Ramos (cell line): Measurements from ENCODE around the gene THADA.
"Not testable (repeated sequence)": the region's sequence is repeated elsewhere in the genome, so short reads cannot be mapped to it uniquely, and the experiment has no call there.

Experiments used
- in situ Hi-C: fragments of 300-500 bp; cut with MboI; formaldehyde crosslinking; loops from one replicate; pipeline ENCODE4 v1.14.3; 2022; ENCODE audit warnings: low sequenced_read_pairs; ENCODE audit not compliant: unreplicated experiment

The THADA gene

GRCh38 chr2:43314299-43314927 lies 281.4 kb downstream of the THADA start:
- in situ Hi-C loops = no loop called here

DNA sequence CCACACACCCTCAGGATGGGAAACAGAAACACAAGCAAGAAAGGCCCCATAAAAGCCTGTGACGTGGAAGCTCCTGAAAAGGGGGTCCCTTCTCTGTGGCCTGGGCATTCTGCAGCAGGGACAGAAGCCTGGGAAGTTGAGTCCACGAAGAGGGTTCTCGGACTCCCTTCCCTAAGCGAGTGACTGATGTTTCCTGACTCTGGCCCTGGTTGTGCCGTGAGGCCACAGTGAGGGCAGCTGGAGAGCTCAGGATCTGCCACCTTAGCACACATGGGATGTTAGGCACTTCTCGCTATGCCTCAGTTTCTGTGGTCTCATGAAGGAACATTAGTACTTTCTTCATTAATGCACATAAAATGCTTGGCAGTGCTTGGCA lies 282.2 kb downstream of the THADA start:
- in situ Hi-C loops = no loop called here

GRCh38 chr2:43312755-43313641 lies 282.8 kb downstream of the THADA start:
- in situ Hi-C loops = no loop called here

DNA sequence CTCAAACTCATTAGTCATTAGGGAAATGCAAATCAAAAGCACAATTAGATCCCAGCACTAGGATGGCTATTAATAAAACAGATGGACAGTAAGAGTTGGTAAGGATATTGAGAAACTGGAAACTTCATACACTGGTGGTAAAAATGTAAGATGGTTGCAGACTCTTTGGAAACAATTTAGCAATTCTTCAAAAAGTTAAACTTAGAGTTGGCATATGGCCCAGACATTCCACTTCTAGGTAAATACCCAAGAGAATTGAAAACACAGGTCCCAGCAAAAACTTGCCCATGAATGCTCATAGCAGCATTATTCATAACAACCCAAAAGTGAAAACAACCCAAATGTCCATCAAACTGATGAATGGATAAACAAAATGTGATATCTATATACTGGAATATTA lies 284.6 kb downstream of the THADA start:
- in situ Hi-C loops = no loop called here

DNA sequence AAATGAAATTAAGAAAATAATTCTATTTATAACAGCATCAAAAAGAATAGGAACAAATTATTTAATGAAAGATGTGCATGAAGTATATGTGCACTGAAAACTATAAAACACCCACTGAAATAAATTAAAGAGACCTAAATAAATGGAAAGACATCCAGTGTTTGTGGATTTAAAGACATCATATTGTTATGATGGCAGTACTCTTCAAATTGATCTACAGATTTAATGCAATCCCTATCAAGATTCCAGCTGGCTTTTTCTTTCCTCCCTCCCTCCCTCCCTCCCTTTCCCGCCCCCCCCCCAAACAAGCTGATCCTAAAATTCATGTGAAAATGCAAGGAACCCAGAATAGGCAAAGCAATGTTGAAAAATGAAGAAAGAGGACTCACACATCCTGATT lies 285.9 kb downstream of the THADA start:
- in situ Hi-C loops = no loop called here

DNA sequence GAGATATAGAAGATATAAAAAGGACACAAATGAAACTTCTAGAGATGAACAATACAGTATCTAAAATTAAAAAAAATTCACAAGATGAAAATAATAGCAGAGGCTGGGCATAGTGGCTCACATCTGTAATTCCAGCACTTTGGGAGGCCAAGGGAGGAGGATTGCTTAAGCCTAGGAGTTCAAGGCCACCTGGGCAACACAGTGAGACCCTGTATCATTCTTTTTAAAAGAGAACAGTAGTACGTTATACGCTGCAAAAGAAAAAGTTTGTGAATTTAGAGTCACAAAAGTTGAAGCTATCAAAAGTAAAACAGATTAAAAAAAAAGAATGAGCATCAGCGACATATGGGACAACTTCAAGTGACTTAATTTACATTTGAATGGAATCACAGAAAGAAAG lies 287.9 kb downstream of the THADA start:
- in situ Hi-C loops = no loop called here

- in situ Hi-C loops = no loop called here
Measured at GRCh38 chr2:43307046-43307445, 288.8 kb downstream of the THADA start.

DNA sequence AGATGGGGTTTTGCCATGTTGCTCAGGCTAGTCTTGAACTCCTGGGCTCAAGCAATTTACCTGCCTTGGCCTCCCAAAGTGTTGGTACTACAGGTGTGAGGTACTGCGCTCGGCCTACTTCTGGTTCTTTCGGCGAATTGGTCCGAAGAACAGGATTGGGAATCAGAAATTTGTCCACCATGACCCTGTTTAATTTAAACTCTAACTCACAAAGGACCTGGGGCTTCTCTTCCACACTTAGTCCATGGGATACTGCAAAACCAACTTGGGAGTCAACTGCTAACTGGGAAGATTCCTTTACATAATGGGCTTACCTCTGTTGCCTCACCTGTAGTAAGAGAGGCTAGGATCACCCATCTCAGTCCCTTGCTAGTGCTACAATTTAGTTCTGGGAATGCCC lies 289.6 kb downstream of the THADA start:
- in situ Hi-C loops = no loop called here

- in situ Hi-C loops = no loop called here
Measured at GRCh38 chr2:43305517-43305916, 290.3 kb downstream of the THADA start.

DNA sequence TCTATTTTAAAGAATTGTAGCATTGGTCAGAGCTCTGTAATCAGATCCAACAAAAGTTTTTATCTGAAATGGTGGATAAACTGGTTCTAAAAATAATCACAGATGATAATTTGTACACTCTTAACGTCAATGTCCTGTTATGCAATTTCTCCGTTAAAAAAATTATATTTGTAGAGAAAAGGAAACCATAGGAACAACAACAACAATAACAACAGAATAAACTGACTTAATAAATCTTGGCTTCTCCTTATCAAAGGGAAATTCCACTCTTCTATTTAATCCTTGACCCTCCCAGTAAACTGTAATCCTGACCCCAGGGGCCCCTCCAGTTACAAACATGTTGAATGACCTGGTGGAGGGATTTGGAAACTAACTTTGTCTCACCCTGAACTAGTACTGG lies 290.8 kb downstream of the THADA start:
- in situ Hi-C loops = no loop called here

GRCh38 chr2:43303889-43304288 lies 291.9 kb downstream of the THADA start:
- in situ Hi-C loops = no loop called here

DNA sequence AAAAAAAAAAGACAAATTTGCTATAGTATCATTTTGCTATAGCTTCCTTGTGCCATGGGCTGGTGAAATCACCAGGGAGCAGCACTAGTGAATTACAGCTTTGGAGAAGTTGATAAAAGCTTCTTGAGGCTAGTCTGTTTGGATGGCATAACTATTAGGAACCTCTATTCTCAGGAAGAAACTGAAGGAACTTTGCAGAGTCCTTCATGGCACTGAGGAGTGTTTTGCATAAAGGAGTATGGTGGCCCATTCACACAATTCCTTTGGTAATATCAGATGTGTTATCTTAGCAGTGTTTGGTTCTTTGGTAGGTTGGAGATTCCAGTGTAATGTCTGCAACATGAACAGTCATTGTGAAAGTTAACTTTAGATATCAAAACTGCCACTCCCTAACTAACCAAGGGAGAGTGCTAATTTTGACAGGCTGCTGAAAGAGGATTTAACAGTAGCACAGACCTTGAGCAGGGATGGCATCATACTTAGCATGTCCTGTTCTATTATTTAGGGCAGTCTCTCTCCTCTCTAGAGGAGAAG lies 292.8 kb downstream of the THADA start:
- in situ Hi-C loops = no loop called here

- in situ Hi-C loops = no loop called here
Measured at GRCh38 chr2:43302182-43302960, 293.5 kb downstream of the THADA start.

DNA sequence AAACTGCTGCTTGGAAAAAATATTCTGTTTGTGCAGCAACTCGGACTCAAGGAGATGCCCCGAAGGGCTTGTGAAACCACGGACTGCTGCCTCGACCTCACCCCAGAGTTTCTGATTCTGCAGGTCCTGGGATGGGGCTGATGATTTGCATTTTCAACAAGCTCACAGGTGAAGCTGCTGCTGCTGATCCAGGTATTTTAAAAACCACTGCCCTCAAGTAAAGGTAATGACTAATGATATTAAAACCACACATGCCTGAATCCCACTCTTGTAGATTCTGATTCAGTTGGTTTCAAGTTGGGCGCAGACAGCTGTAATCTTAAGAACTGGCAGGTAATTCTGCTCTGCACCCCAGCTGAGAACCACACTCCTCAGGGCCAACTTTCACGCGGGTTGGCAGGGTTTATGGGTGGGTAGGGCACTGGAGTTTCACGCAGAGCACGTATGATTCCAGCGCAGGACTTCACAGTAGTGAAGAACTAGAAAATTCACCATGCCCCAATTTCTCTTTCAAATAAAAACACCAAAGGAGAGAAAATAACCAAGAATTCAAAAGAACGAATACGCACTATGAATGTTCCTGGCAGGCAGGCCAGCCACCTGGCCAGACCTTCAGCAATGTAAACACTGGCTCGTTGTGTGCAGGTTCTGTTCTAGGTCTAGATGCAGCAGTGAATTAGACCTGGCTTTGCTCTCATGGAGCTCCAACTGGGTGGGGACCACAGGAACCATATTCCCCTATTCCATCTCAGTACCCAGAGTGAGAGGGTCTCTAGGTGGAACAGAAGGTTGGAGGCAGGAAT lies 294.9 kb downstream of the THADA start:
- in situ Hi-C loops = no loop called here

DNA sequence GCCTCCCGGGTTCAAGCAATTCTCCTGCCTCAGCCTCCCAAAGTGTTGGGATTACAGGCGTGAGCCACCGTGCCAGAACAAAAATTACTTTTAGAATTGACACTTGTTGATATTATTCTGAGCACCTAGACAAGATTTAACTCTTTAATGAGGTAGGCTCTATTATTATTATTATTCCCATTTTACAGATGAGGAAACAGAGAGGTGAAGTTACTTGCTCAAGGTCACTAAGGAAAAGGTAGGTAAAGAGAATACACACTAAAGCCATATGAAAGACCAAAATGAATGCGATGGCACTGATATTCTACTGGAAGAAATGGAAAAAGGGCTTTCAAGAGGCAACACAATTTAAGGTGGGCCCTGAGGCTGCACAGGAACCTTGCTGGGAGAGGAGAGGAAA lies 295.6 kb downstream of the THADA start:
- in situ Hi-C loops = no loop called here

DNA sequence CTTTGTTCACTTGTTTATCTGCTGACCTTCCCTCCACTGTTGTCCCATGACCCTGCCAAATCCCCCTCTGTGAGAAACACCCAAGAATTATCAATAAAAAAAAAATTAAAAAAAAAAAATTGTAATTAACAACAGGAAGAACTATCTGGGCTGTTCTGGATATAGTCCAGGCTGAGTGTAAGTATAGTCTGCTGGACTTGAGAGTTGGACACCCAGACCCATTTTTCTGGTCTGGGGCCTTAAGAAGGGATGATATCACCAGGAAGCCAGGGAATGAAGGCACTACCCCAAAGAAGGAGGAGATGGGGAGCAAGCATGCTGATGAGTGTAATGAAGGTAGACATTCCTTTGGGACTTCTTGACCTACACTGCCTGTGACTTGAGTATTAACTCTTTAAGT lies 297.3 kb downstream of the THADA start:
- in situ Hi-C loops = no loop called here

GRCh38 chr2:43297740-43298139 lies 298.1 kb downstream of the THADA start:
- in situ Hi-C loops = not testable (repeated sequence)

DNA sequence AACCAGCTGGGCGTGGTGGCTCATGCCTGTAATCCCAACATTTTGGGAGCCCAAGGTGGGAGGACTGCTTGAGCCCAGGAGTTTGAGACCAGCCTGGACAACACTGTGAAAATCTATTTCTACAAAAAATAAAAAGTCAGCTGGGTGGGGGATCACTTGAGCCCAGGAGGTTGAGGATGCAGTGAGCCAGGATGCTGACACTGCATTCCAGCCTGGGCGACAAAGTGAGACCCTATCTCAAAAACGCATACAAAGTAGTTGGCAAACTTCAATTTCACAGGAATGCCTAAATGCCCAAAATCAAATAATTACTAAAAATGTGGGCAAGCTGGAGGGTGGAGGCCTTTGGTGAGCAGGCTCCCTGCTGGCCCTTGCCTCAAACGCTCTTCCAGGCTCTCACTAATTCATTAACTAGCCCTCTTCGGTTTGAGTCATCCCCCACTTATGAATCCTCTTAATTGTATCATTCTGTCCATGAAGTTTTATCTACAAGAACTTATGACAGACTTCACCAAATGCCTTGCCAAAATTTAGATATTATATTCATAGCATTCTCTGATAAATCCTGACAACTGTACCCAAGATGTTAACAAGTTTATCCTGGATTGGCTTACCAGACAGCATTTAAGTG lies 300.8 kb downstream of the THADA start:
- in situ Hi-C loops = no loop called here
